GM23338 (cell line): ENCODE data around the gene CCDC28A.

ENCODE experiments used
- CTCF ChIP-seq, 2 experiments: fragments of 200-600 bp in 1 of 2; sonication (generic) in 1 of 2; conservative IDR thresholded peaks; 2 replicates each; pipeline versions ENCODE4 v1.5.1 to v1.6.1; 2016 to 2017; ENCODE audit warnings: antibody characterized with exemption in 2 of 2, low read depth in 2 of 2, mild to moderate bottlenecking in 2 of 2, moderate library complexity in 1 of 2
- EZH2 ChIP-seq: fragments of 200-600 bp; sonication (generic); IDR thresholded peaks from one replicate; pipeline ENCODE4 v1.8.0; 2017; ENCODE audit warnings: antibody characterized with exemption, mild to moderate bottlenecking, low read depth; ENCODE audit not compliant: unreplicated experiment
- EZH2phosphoT487 ChIP-seq: fragments of 200-600 bp; sonication (generic); IDR thresholded peaks from one replicate; pipeline ENCODE4 v1.8.1; 2018; ENCODE audit warnings: antibody characterized with exemption; ENCODE audit not compliant: unreplicated experiment

- TF ChIP-seq CTCF (conservative IDR thresholded peaks at IDR 0.05; ENCODE audit: low read depth in 2 of 2) (no peak), EZH2phosphoT487 (no peak), EZH2 (no peak)
These were observed 883 bp upstream of the CCDC28A start for GRCh38 chr6:138772596-138773176.
